ENCODE measurements around the gene U2AF1L4.
"Not testable (repeated sequence)": the region's sequence is repeated elsewhere in the genome, so short reads cannot be mapped to it uniquely, and the experiment has no call there.

The U2AF1L4 gene

DNA sequence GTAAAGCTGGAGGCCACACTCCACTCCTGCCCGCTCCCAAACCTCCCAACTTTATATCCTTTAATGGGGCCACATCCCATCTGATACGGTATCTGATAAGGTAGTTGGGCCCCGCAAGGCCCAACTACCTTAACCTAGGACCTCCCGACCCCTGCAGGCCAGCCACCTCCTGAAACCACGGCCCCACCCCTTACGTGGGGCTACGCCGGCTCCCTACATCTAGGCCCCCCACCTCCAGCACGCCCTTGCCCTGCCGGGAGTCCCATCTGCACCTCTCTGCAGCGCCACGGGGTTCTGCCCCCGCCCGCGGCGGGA, 5.2 kb downstream of the U2AF1L4 start:
- peak; percentile 2 to 8 for ATAC-seq

DNA sequence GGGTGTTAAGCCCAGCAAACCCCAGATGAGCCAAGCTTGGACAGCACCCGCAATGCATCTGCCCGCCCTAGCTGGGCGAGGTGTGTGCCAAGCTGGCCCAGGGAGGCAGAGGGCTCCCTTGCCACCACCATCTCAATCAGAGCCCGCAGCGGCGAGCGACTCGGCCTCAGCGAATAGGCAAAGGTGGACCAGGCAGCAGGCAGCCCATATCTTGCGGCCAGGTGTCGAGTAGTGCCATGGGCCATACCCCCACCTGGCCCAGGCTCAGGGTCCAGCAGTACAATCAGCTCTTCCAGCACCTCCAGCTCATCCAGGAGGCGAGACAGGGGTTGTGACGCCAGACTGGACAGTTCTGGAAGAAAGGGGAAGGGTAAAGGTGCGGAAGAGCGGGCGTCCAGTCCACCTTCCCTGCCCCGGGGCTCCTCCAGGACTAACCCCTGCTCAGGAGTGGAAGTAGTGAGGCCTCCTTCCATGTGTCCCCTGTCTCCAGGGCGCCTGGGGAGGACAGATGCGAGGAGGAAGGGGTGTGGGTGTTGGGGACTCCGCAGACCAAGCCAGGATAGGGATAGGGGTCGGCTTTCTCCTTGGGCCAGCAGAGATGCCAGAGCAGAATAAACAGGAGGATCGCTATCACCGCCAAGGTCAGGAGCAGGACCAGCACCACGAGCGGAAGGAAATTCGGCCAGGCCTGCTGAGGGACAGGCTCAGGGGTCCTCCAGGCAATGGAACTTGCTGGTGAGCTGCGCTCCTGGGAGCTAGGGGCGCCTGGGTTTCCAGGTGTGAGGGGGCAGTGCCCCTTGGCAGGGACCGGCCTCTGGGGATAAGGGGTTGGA, 5.7 kb downstream of the U2AF1L4 start:
- no peak for ATAC-seq

DNA sequence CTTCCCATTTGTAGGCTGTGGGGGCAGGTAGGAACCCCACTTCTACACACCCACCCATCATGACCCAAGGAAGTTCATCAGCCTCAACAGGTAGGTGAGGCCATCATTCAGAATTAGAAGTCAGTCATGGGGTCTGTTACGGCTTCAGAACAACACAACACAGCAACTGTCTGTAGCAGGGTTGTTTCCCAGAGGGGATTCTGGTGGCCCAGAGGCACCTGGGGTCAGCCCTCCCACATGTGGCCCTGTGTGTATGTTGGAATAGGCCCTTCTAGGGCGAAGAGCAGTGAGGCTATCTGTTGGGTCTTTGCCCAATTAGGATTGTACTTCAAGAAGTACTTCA, 6.4 kb downstream of the U2AF1L4 start:
- ATAC-seq = no peak

DNA sequence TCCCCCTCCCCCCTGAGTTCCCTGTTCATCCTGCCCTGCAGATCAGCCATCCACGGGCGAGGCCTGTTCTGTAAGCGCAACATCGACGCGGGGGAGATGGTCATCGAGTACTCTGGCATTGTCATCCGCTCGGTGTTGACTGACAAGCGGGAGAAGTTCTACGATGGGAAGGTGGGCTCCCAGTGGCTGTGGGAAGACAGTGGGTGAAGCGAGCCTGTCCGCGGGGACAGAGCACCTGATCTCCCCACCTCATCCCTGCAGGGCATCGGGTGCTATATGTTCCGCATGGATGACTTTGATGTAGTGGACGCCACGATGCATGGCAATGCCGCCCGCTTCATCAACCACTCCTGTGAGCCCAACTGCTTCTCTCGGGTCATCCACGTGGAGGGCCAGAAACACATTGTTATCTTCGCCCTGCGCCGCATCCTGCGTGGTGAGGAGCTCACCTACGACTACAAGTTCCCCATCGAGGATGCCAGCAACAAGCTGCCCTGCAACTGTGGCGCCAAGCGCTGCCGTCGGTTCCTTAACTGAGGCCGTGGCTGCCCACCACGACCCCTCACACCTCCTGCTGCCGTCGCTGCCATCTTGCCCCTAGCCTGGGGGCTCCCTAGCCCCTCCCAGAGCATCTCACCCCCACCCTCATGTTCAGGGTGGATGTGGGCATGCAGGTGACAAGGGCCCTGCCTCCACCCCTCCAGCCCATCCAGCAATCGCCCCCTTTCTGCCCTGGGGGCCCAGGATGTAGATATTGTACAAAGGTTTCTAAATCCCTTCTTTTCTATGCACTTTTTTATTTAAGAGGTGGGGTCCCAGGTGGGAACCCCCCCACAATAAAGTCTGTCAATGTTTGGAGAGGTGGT, 7.0 kb downstream of the U2AF1L4 start:
- ATAC-seq = no peak

DNA sequence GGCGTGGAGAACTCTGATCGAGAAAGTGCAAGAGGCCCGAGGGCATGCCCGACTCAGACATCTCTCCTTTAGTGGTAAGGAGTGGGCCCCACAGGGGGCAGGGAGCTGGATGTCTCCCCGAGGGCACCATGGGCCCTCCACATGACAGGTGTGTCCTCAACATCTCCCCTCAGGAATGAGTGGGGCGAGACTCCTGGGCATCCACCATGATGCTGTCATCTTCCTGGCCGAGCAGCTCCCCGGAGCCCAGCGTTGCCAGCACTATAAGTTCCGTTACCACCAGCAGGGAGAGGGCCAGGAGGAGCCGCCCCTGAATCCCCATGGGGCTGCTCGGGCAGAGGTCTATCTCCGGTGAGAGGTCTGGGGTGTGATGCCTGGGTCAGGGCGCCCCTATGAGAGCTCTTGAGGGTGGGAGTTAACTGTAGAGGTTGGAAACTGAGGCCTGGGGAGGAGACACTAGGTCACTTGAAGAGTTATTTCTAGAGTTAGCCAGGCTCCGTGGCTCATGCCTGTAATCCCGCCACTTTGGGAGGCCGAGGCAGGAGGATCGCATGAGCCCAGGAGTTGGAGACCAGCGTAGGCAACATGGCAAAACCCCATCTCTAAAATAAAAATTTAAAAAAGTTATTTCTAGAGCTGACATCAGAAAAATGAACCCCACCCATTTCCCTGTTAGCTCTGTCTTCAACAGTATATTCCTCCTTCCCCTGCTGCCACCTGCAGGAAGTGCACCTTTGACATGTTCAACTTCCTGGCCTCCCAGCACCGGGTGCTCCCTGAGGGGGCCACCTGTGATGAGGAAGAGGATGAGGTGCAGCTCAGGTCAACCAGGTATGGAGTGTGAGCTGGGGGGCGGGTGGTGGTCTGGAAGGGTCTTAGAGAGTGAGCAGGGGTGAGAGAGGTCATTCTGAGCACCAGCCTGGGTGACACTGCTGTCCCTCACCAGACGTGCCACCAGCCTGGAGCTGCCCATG, 8.0 kb downstream of the U2AF1L4 start:
- ATAC-seq = no peak

DNA sequence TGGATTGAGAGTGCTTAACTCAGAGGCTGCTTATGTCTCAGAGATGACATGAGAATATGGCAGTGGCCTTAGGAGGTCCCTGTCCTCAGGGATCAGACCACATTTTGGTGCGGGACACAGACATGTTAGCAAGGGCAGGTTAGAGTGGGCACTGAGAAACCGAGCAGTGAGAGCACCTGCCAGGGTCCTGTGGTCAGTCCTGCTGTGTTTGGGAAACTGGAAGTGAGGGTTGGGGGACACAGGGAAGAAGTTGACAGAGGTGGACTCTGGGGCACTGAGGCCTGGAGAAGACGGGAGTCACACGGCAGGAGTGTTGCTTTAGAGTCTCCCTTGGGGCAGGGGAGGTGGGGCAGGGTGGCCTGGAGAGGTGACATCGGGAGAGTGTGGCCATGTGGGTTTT, 10.3 kb downstream of the U2AF1L4 start:
- no peak for ATAC-seq

DNA sequence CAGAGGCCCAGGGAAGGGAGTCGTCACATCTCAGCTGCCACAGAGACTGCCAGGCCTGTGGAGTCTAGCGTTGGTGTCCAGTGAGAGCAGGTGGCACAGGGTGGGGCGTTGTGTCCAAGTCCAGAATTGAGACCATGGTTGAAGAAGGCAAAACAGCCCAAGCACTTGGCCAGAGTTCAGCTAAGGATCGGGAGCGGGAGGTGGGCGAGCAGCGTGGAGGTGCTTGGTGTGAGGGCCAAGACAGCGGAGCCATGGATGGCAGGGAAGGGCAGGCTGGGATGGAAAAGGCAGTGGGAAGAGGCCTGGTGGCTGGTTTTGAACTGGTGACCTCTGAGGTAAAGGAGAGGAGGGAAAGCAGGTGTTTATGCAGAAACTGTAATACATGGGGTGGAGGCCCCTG, 10.9 kb downstream of the U2AF1L4 start:
- no peak for ATAC-seq

DNA sequence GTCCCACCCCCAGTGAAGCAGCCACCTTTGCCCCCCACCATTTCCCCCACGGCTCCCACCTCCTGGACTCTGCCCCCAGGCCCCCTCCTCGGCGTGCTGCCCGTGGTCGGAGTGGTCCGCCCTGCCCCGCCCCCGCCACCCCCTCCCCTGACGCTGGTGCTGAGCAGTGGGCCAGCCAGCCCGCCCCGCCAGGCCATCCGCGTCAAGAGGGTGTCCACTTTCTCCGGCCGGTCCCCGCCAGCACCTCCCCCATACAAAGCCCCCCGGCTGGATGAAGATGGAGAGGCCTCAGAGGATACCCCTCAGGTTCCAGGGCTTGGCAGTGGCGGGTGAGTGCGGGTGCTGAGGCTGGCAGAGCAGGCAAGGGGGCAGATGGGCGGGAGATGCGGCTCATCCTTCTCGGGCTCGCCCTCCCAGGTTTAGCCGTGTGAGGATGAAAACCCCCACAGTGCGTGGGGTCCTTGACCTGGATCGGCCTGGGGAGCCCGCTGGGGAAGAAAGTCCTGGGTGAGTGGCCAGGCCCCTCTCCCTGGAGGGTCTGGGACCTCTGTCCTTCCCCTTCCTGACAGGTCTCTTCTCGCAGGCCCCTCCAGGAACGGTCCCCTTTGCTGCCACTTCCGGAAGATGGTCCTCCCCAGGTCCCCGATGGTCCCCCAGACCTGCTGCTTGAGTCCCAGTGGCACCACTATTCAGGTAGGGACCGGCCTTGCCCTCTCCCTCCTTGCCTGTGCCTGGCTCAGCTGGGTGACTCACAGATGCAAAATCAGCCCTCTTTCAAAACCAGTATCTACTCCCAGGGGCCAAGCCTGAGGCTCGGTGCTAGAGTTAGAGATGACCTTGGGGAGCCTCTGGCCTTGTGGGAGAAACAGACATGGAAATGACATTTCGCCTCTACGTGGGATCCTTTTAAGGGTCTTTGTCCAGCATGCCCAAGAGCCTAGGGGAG, 11.8 kb downstream of the U2AF1L4 start:
- no peak for ATAC-seq

DNA sequence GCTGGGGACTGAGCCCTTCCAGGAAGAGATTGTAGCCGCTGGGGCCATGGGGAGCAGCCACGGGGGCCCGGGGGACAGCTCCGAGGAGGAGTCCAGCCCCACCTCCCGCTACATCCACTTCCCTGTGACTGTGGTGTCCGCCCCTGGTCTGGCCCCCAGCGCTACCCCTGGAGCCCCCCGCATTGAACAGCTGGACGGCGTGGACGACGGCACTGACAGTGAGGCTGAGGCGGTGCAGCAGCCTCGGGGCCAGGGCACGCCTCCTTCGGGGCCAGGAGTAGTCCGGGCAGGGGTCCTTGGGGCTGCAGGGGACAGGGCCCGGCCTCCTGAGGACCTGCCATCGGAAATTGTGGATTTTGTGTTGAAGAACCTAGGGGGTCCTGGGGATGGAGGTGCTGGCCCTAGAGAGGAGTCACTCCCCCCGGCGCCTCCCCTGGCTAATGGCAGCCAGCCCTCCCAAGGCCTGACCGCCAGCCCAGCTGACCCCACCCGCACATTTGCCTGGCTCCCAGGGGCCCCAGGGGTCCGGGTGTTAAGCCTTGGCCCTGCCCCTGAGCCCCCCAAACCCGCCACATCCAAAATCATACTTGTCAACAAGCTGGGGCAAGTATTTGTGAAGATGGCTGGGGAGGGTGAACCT, 12.6 kb downstream of the U2AF1L4 start:
- ATAC-seq = no peak

DNA sequence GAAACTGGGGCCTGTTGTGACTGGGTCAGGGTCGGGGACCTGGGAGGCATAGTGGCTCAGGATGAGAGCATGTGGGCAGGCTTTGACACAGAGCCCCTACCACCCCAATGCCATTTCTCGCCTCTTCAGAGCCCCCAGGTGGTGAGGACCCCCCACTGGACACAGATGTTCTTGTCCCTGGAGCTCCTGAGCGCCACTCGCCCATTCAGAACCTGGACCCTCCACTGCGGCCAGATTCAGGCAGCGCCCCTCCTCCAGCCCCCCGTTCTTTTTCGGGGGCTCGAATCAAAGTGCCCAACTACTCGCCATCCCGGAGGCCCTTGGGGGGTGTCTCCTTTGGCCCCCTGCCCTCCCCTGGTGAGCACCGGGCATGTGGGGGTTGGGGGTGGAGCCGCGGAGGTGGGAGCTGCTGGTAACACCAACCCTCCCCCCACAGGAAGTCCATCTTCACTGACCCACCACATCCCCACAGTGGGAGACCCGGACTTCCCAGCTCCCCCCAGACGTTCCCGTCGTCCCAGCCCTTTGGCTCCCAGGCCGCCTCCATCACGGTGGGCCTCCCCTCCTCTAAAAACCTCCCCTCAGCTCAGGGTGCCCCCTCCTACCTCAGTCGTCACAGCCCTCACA, 13.3 kb downstream of the U2AF1L4 start:
- no peak for ATAC-seq

DNA sequence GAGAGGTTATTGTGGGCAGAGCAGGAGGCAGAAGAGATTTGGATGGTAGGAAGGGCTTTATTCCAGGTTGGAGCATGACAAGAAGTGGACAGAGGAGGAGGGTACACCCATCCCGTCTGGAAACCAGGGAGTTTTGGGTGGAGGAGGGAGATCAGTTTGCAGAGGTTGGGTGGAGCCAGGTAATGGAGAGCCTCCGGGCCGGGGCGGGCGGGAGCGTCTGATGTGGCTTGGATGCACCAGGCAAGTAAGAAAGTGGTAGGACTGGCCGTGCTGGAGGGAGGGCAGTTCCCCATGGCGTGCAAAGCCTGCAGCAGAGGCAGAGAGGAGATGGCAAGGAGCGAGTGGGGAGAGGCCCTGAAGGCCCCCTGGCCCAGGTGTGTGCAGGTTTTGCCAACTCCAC, 13.9 kb downstream of the U2AF1L4 start:
- ATAC-seq = no peak

DNA sequence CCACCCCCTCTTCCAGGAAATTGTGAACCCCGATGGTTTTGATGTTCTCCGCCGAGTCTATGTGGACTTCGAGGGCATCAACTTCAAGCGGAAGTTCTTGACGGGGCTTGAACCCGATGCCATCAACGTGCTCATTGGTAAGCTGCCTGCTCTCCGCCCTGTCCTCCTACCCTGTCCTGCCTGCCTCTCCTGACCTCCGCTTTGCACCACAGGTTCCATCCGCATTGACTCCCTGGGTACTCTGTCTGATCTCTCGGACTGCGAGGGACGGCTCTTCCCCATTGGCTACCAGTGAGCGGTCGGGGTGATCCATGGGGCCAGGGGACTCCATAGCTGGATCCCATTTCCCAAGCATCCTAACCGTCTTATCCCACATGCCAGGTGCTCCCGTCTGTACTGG, 14.9 kb downstream of the U2AF1L4 start:
- no peak for ATAC-seq

DNA sequence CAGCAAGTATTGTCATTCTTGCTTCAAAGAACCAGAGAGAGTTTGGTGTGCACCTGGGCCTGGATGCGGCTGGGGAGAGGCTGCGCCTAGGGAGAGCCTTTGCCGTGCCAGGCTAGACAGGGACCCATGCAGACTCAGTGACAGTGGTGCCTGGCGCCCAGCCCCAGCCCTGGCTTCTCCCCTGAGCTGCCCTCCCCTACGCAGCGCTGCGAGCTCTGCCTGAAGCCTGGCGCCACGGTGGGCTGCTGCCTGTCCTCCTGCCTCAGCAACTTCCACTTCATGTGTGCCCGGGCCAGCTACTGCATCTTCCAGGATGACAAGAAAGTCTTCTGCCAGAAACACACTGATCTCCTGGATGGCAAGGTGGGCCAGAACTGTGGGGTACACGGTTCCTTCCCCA, 15.5 kb downstream of the U2AF1L4 start:
- no peak for ATAC-seq

DNA sequence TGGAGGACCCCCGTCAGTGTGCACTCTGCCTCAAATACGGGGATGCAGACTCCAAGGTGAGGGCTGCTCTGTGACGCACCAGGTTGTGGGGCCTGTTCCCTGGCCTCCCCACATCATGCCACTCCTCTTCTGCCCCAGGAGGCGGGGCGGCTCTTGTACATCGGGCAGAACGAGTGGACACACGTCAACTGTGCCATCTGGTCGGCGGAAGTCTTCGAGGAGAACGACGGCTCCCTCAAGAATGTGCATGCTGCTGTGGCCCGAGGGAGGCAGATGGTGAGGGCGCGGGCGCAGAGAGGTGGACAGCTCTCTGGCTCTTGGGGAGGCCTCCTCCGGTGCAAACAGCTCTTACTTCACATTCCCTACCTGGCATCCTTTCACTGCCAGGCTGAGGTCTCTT, 16.2 kb downstream of the U2AF1L4 start:
- ATAC-seq = no peak

DNA sequence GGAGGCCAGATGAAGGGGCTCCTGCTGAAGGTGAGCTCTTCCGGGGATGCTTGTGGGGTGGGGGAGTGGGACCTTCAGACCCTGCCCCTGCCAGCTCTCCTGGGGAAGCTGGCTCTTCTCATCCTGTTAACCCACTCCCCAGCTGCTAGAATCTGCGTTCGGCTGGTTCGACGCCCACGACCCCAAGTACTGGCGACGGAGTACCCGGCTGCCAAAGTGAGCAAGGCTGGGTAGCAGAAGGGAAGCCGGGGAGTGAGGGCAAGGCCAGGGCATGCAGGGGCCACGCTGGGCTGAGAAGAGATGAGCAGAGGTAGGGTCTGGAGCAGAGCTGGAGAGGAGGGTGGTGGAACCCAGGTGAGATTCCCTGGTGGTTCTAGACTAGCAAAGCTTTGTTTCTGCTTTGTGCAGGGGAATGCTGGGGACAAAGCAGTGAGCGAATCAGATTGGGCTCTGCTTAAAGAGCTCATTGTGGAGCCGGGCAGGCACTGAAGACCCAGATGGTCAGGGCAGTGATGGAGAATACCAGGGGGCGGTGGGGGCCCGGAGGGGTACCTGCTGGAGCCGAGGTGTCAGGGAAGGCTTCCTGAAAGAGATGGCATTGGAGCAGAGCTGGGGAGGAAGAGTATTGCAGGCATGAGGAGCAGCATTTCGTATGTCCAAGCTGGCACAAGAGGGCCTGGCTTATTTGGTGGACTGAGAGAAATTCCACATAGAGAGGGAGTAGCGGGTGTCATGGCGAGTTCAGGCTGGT, 17.1 kb downstream of the U2AF1L4 start:
- no peak for ATAC-seq

DNA sequence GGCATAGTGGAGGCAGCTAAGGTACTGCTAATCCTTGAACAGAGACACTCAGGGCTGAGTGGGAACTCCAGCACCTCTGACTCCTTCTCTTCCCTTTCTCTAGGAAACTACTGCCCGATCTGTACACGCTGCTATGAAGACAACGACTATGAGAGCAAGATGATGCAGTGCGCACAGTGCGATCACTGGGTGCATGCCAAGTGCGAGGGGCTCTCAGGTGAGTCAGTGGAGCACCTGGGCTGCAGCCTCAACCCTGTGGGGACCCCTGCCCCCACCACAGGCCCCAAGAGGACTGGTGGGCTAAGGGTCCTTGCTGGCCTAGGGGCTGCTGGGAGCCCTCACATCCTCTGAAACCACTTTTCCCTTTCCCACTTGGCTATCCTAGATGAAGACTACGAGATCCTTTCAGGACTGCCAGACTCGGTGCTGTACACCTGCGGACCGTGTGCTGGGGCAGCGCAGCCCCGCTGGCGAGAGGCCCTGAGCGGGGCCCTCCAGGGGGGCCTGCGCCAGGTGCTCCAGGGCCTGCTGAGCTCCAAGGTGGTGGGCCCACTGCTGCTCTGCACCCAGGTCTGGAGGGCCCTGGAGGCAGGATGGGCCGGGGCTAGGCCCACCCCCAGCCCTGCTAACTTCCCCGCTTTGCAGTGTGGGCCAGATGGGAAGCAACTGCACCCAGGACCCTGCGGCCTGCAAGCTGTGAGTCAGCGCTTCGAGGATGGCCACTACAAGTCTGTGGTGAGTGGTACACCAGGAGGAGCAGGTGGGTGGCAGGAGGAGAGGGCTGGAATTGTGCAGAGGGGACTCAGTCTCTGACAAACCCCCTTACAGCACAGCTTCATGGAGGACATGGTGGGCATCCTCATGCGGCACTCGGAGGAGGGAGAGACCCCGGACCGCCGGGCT, 17.9 kb downstream of the U2AF1L4 start:
- ATAC-seq = no peak

DNA sequence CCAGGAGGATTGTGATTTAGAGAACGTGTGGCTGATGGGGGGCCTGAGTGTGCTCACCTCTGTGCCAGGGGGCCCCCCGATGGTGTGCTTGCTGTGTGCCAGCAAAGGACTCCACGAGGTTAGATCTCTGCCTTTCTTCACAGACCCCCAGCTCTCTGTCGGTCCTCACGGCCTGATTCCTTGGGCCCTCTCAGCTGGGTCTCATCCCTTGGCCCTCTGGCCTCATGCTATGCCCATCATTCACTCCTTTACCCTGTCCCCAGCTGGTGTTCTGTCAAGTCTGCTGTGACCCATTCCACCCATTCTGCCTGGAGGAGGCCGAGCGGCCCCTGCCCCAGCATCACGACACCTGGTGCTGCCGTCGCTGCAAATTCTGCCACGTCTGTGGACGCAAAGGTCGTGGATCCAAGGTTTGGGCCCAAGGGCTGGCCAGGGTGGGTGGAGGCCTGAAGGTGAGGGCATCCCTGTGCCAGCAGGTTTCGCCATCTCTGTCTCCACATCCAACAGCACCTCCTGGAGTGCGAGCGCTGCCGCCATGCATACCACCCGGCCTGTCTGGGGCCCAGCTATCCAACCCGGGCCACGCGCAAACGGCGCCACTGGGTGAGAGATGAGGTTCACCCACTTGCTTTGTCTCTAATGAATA, 19.9 kb downstream of the U2AF1L4 start:
- no peak for ATAC-seq

DNA sequence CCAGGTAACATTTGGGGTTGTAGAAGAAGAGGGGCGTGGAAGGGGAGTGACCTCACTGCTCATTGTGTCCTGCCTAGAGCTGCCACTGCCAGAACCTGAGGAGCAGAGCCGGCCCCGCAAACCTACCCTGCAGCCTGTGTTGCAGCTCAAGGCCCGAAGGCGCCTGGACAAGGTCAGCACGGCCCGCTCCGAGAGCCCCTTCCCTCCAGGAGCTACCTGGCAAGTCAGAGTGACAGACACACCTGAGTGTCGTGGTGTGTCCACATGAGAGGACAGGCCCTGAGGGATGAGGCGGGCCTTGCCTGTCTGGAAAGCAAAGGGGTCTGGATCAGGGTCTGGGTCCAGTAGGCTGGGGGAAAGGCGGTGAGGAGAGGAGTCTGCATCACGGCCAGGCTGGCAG, 20.7 kb downstream of the U2AF1L4 start:
- ATAC-seq = no peak

DNA sequence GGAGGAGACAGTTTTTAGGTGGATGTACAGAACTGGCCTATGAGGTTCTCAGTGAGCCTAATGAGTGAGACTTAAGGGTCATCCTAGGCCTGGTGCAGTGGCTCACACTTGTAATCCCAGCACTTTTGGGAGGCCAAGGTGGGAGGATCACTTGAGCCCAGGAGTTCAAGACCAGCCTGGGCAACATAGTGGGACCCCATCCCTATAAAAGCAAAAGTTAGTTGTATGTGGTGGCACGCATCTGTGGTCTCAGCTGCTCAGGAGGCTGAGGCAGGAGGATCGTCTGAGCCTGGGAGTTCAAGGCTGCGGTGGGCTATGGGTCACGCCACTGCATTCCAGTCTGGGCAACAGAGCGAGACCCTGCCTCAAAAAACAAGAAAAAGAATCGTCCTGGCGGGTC, 21.1 kb downstream of the U2AF1L4 start:
- not testable (repeated sequence) for ATAC-seq
